ENCODE results near the gene LYPD3. TPM values are rescaled to one million over a fixed set of nuclear protein-coding genes. Genes with fewer than 3 reads are reported as not detected.
"Not testable (repeated sequence)": the region's sequence is repeated elsewhere in the genome, so short reads cannot be mapped to it uniquely, and the experiment has no call there.

Gene LYPD3
- under 1 TPM in 1 of 2 donors, not detected in 1; 0.41 TPM for total RNA-seq

- H3K27me3 ChIP-seq (replicated peaks; ENCODE audit: insufficient read depth): no peaks in the 10 kb centered on the region
- H3K4me3 ChIP-seq: peak within 1 kb of the TSS; percentile 87
- H3K9me3 ChIP-seq: no peaks in the 10 kb centered on the region
- no peak for ATAC-seq (ENCODE audit: insufficient number of reproducible peaks, low FRiP score, low read depth)
- no peaks in the 10 kb centered on the region for H3K36me3 ChIP-seq
- TF ChIP-seq CTCF (IDR thresholded peaks at IDR 0.05): no peak
- H3K4me1 ChIP-seq (ENCODE audit: control insufficient read depth in 1 of 2, low read depth in 2 of 2): peaks cover 7 to 20% of the 10 kb centered on the region in 2 donors
- peak within 1 kb of the TSS; percentile 76 to 82 for H3K27ac ChIP-seq
- DNase-seq (ENCODE audit: low spot score): no peak
Measured at GRCh38 chr19:43465468-43466120, at the start of gene LYPD3. Gene LYPD3, minus strand, starts transcription at chr19:43465608. Its CDS starts 37 bp downstream, at chr19:43465571.

GRCh38 chr19:43512399-43512798 is 47.0 kb upstream of the LYPD3 start:
- not testable (repeated sequence) for H3K27me3 ChIP-seq (replicated peaks; ENCODE audit: insufficient read depth); DNase-seq (ENCODE audit: low spot score); ATAC-seq (ENCODE audit: insufficient number of reproducible peaks, low FRiP score, low read depth); H3K9me3 ChIP-seq; H3K4me3 ChIP-seq; H3K27ac ChIP-seq; H3K4me1 ChIP-seq (ENCODE audit: control insufficient read depth in 1 of 2, low read depth in 2 of 2)
- H3K36me3 ChIP-seq: peaks cover 27% of the 10 kb centered on the region

- no peak for ATAC-seq (ENCODE audit: insufficient number of reproducible peaks, low FRiP score, low read depth)
Measured at GRCh38 chr19:43511324-43511723, 45.9 kb upstream of the LYPD3 start.

GRCh38 chr19:43510713-43511112 is 45.3 kb upstream of the LYPD3 start:
- no peak for TF ChIP-seq CTCF (IDR thresholded peaks at IDR 0.05)
- no peak for ATAC-seq (ENCODE audit: insufficient number of reproducible peaks, low FRiP score, low read depth)
- DNase-seq (ENCODE audit: low spot score): no peak
- Histone ChIP-seq H3K4me3 (no peak overlapping the region), H3K36me3 (peaks cover 27% of the 10 kb centered on the region), H3K27me3 (replicated peaks; ENCODE audit: insufficient read depth) (no peaks in the 10 kb centered on the region), H3K9me3 (no peaks in the 10 kb centered on the region), H3K4me1 (ENCODE audit: control insufficient read depth in 1 of 2, low read depth in 2 of 2) (no peaks in the 10 kb centered on the region), H3K27ac (no peak overlapping the region)

More at GRCh38 chr19:43511324-43511723, 45.9 kb upstream of the LYPD3 start:
- Histone ChIP-seq H3K4me3 (no peak overlapping the region), H3K36me3 (peaks cover 27% of the 10 kb centered on the region), H3K27me3 (replicated peaks; ENCODE audit: insufficient read depth) (no peaks in the 10 kb centered on the region), H3K4me1 (ENCODE audit: control insufficient read depth in 1 of 2, low read depth in 2 of 2) (no peaks in the 10 kb centered on the region), H3K9me3 (no peaks in the 10 kb centered on the region), H3K27ac (no peak overlapping the region)
- no peak for TF ChIP-seq CTCF (IDR thresholded peaks at IDR 0.05)
- DNase-seq (ENCODE audit: low spot score): no peak

GRCh38 chr19:43507880-43508279 is 42.5 kb upstream of the LYPD3 start:
- H3K4me1 ChIP-seq (ENCODE audit: control insufficient read depth in 1 of 2, low read depth in 2 of 2): peaks cover 4 to 6% of the 10 kb centered on the region in 2 donors
- no peak for ATAC-seq (ENCODE audit: insufficient number of reproducible peaks, low FRiP score, low read depth)
- no peak overlapping the region for H3K27ac ChIP-seq
- H3K4me3 ChIP-seq: no peak overlapping the region
- no peaks in the 10 kb centered on the region for H3K9me3 ChIP-seq
- peaks cover 22% of the 10 kb centered on the region for H3K36me3 ChIP-seq
- DNase-seq (ENCODE audit: low spot score): no peak
- no peak for TF ChIP-seq CTCF (IDR thresholded peaks at IDR 0.05)
- H3K27me3 ChIP-seq (replicated peaks; ENCODE audit: insufficient read depth): no peaks in the 10 kb centered on the region

- ATAC-seq (ENCODE audit: insufficient number of reproducible peaks, low FRiP score, low read depth) (no peak), DNase-seq (ENCODE audit: low spot score) (no peak)
- Histone ChIP-seq H3K36me3 (peaks cover 22% of the 10 kb centered on the region), H3K4me1 (ENCODE audit: control insufficient read depth in 1 of 2, low read depth in 2 of 2) (peaks cover 4 to 6% of the 10 kb centered on the region in 2 donors), H3K27me3 (replicated peaks; ENCODE audit: insufficient read depth) (no peaks in the 10 kb centered on the region), H3K27ac (no peak overlapping the region), H3K9me3 (no peaks in the 10 kb centered on the region), H3K4me3 (no peak overlapping the region)
- TF ChIP-seq CTCF (IDR thresholded peaks at IDR 0.05): no peak
Measured at GRCh38 chr19:43506629-43507028, 41.2 kb upstream of the LYPD3 start.

Data from thoracic aorta (tissue), 2 donors.